HG03139 (cell line): ENCODE results near the gene ZBTB5.
"Not testable (repeated sequence)": the region's sequence is repeated elsewhere in the genome, so short reads cannot be mapped to it uniquely, and the experiment has no call there.

Source experiments
- ATAC-seq: cut with Tn5 transposase; IDR thresholded peaks from one replicate; pipeline ENCODE4 v1.9.1; 2021; ENCODE audit not compliant: unreplicated experiment

The ZBTB5 gene

GRCh38 chr9:37426431-37426830 lies 38.8 kb downstream of the ZBTB5 start:
- not testable (repeated sequence) for ATAC-seq

- no peak for ATAC-seq
Measured at GRCh38 chr9:37425298-37425752, 39.9 kb downstream of the ZBTB5 start.

GRCh38 chr9:37424686-37425297 lies 40.5 kb downstream of the ZBTB5 start:
- ATAC-seq = no peak

- no peak for ATAC-seq
Measured at GRCh38 chr9:37424204-37424685, 41.0 kb downstream of the ZBTB5 start.

- ATAC-seq = no peak
Measured at GRCh38 chr9:37423508-37423907, 41.7 kb downstream of the ZBTB5 start.

GRCh38 chr9:37422289-37423104 lies 42.8 kb downstream of the ZBTB5 start, which contains the start of gene GRHPR:
Gene GRHPR (plus strand): TSS chr9:37422696. CDS start chr9:37422751, 55 bp downstream.
- peak; percentile 91 for ATAC-seq

GRCh38 chr9:37421914-37422288 lies 43.3 kb downstream of the ZBTB5 start:
- ATAC-seq = no peak

- no peak for ATAC-seq
Measured at GRCh38 chr9:37420271-37421215, 44.7 kb downstream of the ZBTB5 start.

- no peak for ATAC-seq
Measured at GRCh38 chr9:37419204-37419603, 46.0 kb downstream of the ZBTB5 start.

GRCh38 chr9:37417857-37418618 lies 47.2 kb downstream of the ZBTB5 start:
- ATAC-seq = no peak

GRCh38 chr9:37417252-37417803 lies 47.9 kb downstream of the ZBTB5 start:
- ATAC-seq = no peak

- no peak for ATAC-seq
Measured at GRCh38 chr9:37415011-37415719, 50.1 kb downstream of the ZBTB5 start.

- no peak for ATAC-seq
Measured at GRCh38 chr9:37414503-37414943, 50.7 kb downstream of the ZBTB5 start.

GRCh38 chr9:37413311-37413710 lies 51.9 kb downstream of the ZBTB5 start:
- no peak for ATAC-seq

GRCh38 chr9:37412431-37413151 lies 52.7 kb downstream of the ZBTB5 start:
- no peak for ATAC-seq

GRCh38 chr9:37410969-37411785 lies 54.1 kb downstream of the ZBTB5 start:
- ATAC-seq = peak; percentile 18

- ATAC-seq = no peak
Measured at GRCh38 chr9:37410354-37410861, 54.8 kb downstream of the ZBTB5 start.
